Upper lobe of right lung (tissue), 1 donor: ENCODE results near the gene CD164L2. TPM values are rescaled to one million over a fixed set of nuclear protein-coding genes. Genes with fewer than 3 reads are reported as not detected.

Experiments used
- ATAC-seq: fragments of 200-7000 bp; cut with Tn5 transposase; one replicate; pipeline ENCODE4 v1.9.1; 2020; ENCODE audit warnings: mild to moderate bottlenecking, moderate library complexity
- DNase-seq: peaks from one replicate; pipeline ENCODE4 v3.0.0-alpha.2; 2020
- H3K27ac ChIP-seq: fragments of 200-600 bp; one replicate; pipeline ENCODE4 v1.8.0; 2022
- H3K27me3 ChIP-seq: fragments of 200-600 bp; one replicate; pipeline ENCODE4 v1.8.0; 2022; ENCODE audit warnings: mild to moderate bottlenecking
- H3K36me3 ChIP-seq: fragments of 200-600 bp; one replicate; pipeline ENCODE4 v1.8.0; 2022
- H3K4me1 ChIP-seq: fragments of 200-600 bp; one replicate; pipeline ENCODE4 v1.8.0; 2022
- H3K4me3 ChIP-seq: fragments of 200-600 bp; one replicate; pipeline ENCODE4 v1.8.0; 2022; ENCODE audit warnings: mild to moderate bottlenecking
- H3K9me3 ChIP-seq: fragments of 200-600 bp; one replicate; pipeline ENCODE4 v1.8.0; 2022
- intact Hi-C: fragments of 100-400 bp; cut with DNase I; formaldehyde crosslinking; loops from one replicate; pipeline ENCODE4 v1.11.0; 2022
- total RNA-seq: library from RNA; stranded (reverse); fragmentation: NEBNext Ultra II Directional; extraction: Animal tissue kit (Norgen Biotek cat#: 25700); gene quantifications from one replicate; pipeline ENCODE4 v1.2.1, GENCODE V29; 2021
- TF ChIP-seq, protein P1 (sequence below): fragments of 200-600 bp; IDR thresholded peaks from one replicate; pipeline ENCODE4 v1.8.0; 2022; ENCODE audit warnings: antibody characterized with exemption
- donor health status: DM: no; HTN: yes; CAD: no; lungs with severe emphysema.

CD164L2 gene
- total RNA-seq, 1 donor from 2014 or later = 1.2 TPM

DNA sequence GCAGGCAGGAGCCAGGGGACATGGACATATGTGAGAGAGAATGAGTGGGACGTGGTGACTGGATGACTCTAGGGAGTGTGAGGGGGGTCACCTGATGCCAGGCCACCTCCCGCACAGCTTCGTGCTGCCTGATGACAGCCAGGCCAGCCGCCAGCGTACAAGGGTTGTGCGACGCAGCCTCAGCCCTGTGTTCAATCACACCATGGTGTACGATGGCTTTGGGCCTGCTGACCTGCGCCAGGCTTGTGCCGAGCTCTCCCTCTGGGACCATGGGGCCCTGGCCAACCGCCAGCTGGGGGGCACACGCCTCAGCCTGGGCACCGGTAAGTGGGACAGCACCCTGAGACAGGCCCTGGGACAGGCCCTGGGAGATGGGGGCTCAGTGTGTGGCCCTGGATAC lies 30.0 kb downstream of the CD164L2 start:
- H3K4me3 ChIP-seq = no peak overlapping the region
- no peaks in the 10 kb centered on the region for H3K9me3 ChIP-seq
- no peaks in the 10 kb centered on the region for H3K27me3 ChIP-seq
- intact Hi-C loops = no loop called here
- H3K36me3 ChIP-seq = peaks cover 48% of the 10 kb centered on the region
- ATAC-seq (no peak), DNase-seq (no peak)
- H3K27ac ChIP-seq = no peak overlapping the region
- peaks cover 13% of the 10 kb centered on the region for H3K4me1 ChIP-seq
- TF ChIP-seq, protein P1, sequence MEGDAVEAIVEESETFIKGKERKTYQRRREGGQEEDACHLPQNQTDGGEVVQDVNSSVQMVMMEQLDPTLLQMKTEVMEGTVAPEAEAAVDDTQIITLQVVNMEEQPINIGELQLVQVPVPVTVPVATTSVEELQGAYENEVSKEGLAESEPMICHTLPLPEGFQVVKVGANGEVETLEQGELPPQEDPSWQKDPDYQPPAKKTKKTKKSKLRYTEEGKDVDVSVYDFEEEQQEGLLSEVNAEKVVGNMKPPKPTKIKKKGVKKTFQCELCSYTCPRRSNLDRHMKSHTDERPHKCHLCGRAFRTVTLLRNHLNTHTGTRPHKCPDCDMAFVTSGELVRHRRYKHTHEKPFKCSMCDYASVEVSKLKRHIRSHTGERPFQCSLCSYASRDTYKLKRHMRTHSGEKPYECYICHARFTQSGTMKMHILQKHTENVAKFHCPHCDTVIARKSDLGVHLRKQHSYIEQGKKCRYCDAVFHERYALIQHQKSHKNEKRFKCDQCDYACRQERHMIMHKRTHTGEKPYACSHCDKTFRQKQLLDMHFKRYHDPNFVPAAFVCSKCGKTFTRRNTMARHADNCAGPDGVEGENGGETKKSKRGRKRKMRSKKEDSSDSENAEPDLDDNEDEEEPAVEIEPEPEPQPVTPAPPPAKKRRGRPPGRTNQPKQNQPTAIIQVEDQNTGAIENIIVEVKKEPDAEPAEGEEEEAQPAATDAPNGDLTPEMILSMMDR = no peak

DNA sequence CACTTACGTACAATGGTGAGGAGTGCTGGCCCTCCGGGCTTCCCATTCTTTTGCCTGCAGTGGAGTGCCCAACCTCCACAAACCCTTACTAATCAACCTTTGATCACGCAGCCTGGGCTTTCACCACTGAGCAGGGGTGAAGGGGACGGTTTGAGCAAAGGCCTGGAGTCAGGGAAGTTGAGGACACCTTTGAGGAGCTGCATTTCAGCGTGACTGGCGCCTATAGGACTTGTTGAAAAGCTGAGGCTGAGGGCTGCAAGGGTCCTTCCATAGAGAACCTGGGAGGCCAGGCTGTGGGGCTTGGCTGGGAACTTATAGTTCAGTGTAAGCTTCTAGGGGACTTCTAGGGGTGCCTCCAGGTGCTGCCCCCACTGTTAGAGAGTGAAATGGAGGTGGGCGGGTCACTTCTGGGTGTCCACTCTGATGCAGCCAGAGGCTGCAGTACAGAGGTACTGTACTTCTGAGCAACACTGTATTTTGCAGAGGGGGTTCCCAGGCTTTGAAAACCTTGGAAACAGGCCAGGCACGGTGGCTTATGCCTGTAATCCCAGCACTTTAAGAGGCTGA lies 31.5 kb downstream of the CD164L2 start:
- H3K27me3 ChIP-seq = no peaks in the 10 kb centered on the region
- intact Hi-C loops = no loop called here
- H3K9me3 ChIP-seq = no peaks in the 10 kb centered on the region
- TF ChIP-seq, protein P1 = no peak
- DNase-seq = no peak
- H3K27ac ChIP-seq = no peak overlapping the region
- no peak overlapping the region for H3K4me3 ChIP-seq
- peaks cover 34% of the 10 kb centered on the region for H3K36me3 ChIP-seq
- peaks cover 13% of the 10 kb centered on the region for H3K4me1 ChIP-seq
- no peak for ATAC-seq

DNA sequence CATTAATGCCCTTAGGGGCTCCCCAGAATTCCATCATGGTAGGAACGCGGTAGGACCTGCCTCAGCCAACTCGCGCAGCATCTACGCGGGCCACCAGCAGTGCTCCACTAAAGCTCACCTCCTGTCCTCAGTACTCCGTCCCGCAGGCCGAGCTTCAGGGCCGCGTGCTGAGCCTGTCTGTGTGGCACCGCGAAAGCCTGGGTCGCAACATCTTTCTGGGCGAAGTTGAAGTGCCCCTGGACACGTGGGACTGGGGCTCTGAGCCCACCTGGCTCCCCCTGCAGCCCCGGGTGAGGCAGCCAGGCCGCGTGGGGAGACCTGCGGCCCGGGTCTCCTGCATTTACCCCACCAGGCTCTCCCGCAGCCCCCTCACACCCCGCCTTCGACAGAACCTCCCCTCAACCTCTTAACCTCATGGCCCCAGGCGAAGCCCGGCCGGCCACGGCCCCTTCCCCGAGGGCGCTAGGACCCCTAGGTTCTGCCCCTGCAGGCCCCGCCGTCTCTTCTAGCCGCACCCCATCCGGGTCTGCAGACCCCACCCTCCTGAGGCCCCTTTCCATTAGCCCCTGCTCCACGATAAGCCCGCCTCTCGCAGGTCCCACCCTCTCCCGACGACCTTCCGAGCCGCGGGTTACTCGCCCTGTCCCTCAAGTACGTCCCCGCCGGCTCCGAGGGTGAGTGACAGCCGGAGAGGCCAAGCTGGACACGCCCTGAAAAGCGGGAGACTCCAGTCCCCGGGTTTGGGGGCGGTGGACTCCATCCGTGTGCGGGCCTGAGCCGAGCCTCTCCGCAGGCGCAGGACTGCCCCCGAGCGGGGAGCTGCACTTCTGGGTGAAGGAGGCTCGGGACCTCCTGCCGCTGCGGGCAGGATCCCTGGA lies 32.2 kb downstream of the CD164L2 start:
- no peak overlapping the region for H3K4me3 ChIP-seq
- intact Hi-C loops = no loop called here
- TF ChIP-seq, protein P1 = no peak
- H3K36me3 ChIP-seq = peaks cover 27% of the 10 kb centered on the region
- H3K9me3 ChIP-seq = no peaks in the 10 kb centered on the region
- DNase-seq (peak; percentile 79), ATAC-seq (peak; percentile 21)
- H3K27me3 ChIP-seq = no peaks in the 10 kb centered on the region
- H3K27ac ChIP-seq = no peak overlapping the region
- peaks cover 13% of the 10 kb centered on the region for H3K4me1 ChIP-seq

DNA sequence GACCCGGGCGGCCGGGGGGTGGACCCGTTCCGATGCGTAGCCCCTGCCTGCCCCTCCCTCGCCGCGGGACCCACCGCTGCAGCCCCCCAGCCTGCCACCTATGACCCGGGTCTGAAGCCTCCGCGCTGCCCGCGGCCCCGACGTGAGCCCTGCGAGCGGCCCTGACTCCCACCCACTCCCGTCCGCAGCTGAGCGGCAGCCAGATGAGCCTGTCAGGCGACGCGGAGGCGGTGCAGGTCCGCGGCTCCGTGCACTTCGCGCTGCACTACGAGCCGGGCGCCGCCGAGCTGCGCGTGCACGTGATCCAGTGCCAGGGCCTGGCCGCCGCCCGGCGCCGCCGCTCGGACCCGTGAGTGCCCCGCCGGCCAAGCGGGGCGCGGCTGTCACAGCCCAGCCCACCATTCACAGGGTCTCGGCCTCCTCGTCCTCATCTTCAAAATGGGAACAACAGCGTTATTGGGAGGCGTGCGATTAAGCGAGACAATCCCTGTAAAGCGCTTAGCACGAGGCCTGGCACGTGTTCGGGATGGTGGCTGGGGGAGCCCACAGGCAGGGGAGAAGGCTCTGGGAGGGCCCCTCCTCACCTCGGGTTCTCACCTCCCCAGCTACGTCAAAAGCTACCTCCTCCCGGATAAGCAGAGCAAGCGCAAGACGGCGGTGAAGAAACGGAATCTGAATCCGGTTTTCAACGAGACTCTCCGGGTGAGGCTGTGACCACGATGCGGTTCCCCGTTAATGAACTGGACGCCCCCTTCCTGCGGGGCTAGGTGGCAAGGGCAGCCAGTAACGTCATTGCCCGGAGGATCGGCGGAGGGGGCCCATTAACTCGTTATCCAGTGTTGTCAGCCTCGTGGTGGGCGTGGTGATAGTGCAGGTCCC lies 33.1 kb downstream of the CD164L2 start:
- Histone ChIP-seq H3K27me3 (no peaks in the 10 kb centered on the region), H3K4me1 (peaks cover 13% of the 10 kb centered on the region), H3K9me3 (no peaks in the 10 kb centered on the region), H3K27ac (no peak overlapping the region), H3K4me3 (peak overlapping the region; percentile 51), H3K36me3 (peaks cover 18% of the 10 kb centered on the region)
- intact Hi-C loops = no loop called here
- TF ChIP-seq, protein P1 = no peak
- ATAC-seq = peak; percentile 81
- DNase-seq = peak; percentile 90

DNA sequence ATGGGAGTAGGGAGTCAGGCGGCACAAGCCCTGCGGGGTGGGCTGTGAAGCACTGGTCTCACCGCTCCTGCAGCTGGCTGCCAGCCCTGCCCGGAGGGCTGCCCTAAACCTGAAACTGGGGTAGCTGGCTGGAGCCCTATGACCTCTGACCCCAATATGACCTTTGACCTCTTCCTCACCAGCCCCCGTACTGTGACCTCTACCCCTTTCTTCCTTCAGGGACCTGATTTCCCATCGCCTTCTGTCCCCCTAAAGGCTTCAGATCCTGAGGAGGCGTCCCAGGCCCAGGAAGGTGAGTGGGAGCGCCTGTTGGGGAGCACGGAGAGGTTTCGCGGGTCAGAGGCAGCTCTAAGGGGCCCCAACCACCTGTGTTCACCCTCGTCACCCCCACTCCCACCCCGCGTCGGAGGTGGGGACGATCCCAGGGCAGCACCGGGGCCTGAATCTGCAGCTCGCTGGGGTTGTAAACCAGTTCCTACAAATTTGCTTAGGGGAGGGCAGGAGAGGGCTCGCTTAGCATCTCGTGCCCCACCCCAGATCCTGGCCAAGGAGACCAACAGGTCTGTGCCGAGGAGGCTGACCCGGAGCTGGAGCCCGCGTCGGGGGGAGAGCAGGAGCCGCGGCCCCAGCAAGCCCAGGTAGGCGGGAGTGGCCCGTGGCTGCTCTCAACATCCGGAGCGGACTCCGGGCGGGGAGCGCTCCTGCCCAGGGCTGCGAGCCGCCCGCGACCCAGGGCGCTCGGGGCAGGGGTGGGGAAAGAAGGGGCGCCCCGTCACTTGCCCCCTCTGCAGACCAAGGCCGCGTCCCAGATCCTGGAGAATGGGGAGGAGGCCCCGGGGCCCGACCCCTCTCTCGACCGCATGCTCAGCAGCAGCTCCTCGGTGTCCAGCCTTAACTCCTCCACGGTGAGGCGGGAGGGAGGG lies 34.0 kb downstream of the CD164L2 start:
- H3K4me3 ChIP-seq = peak overlapping the region; percentile 51
- no peak overlapping the region for H3K27ac ChIP-seq
- TF ChIP-seq, protein P1 = no peak
- H3K27me3 ChIP-seq = no peaks in the 10 kb centered on the region
- peaks cover 13% of the 10 kb centered on the region for H3K4me1 ChIP-seq
- H3K36me3 ChIP-seq = peaks cover 10% of the 10 kb centered on the region
- intact Hi-C loops = no loop called here
- H3K9me3 ChIP-seq = no peaks in the 10 kb centered on the region
- ATAC-seq (peak; percentile 85), DNase-seq (peak; percentile 91)
